Fibroblast of mammary gland (primary cell): Measurements from ENCODE around the gene HPSE2.

ENCODE experiments used
- DNase-seq: peaks from one replicate; pipeline ENCODE4 v3.0.0-alpha.2; 2010; ENCODE audit warnings: low read depth
- H3K4me3 ChIP-seq: 2 replicates; pipeline ENCODE4 v1.5.1; 2011; ENCODE audit warnings: low read depth, mild to moderate bottlenecking, low read length, moderate library complexity; ENCODE audit not compliant: control insufficient read depth
- CTCF ChIP-seq: conservative IDR thresholded peaks from 2 replicates; pipeline ENCODE4 v1.5.1; 2011; ENCODE audit warnings: low read depth, low read length, inconsistent platforms; ENCODE audit not compliant: control insufficient read depth, insufficient read depth

HPSE2 gene

GRCh38 chr10:98586096-98586495, 649.6 kb downstream of the HPSE2 start:
- TF ChIP-seq CTCF: no peak
- no peak for DNase-seq
- no peak overlapping the region for H3K4me3 ChIP-seq

GRCh38 chr10:98582363-98582762, 653.3 kb downstream of the HPSE2 start:
- no peak for DNase-seq
- no peak overlapping the region for H3K4me3 ChIP-seq
- no peak for TF ChIP-seq CTCF

- no peak overlapping the region for H3K4me3 ChIP-seq
- no peak for DNase-seq
- TF ChIP-seq CTCF: no peak
Measured at GRCh38 chr10:98577578-98577977, 658.1 kb downstream of the HPSE2 start.

GRCh38 chr10:98577168-98577567, 658.5 kb downstream of the HPSE2 start:
- TF ChIP-seq CTCF: no peak
- DNase-seq: no peak
- H3K4me3 ChIP-seq: no peak overlapping the region

GRCh38 chr10:98576096-98576495, 659.6 kb downstream of the HPSE2 start:
- TF ChIP-seq CTCF: no peak
- no peak overlapping the region for H3K4me3 ChIP-seq
- DNase-seq: no peak

GRCh38 chr10:98572594-98572993, 663.1 kb downstream of the HPSE2 start:
- no peak for TF ChIP-seq CTCF
- no peak for DNase-seq
- H3K4me3 ChIP-seq: no peak overlapping the region

- TF ChIP-seq CTCF: no peak
- no peak for DNase-seq
- no peak overlapping the region for H3K4me3 ChIP-seq
Measured at GRCh38 chr10:98570834-98571233, 664.8 kb downstream of the HPSE2 start.
